Naive B cell (primary cell): ENCODE results near the gene ZBTB20. TPM values are rescaled to one million over a fixed set of nuclear protein-coding genes. Genes with fewer than 3 reads are reported as not detected.

Source experiments
- ATAC-seq, 2 donors: fragments of 150-1000 bp; cut with Tn5 transposase; 2 replicates each; pipeline ENCODE4 v1.10.0; 2021; ENCODE audit warnings: low read depth in 2 of 2, mild to moderate bottlenecking in 2 of 2, moderate library complexity in 2 of 2
- DNase-seq: peaks from one replicate; pipeline ENCODE4 v3.0.0; 2022
- H3K27ac Mint-ChIP-seq, 6 donors: one replicate each; pipeline ENCODE4 v1.8.0; 2020 to 2022; ENCODE audit warnings: mild to moderate bottlenecking in 6 of 6, mixed read lengths in 6 of 6, moderate library complexity in 5 of 6, inconsistent platforms in 2 of 6
- H3K27me3 Mint-ChIP-seq, 3 donors: one replicate each; pipeline ENCODE4 v1.8.0; 2021 to 2022; ENCODE audit warnings: mixed read lengths in 3 of 3, mild to moderate bottlenecking in 1 of 3
- H3K36me3 Mint-ChIP-seq, 2 donors: one replicate each; pipeline ENCODE4 v1.8.0; 2020 to 2022; ENCODE audit warnings: mixed read lengths in 2 of 2, inconsistent platforms in 1 of 2, mild to moderate bottlenecking in 1 of 2
- H3K4me1 Mint-ChIP-seq, 3 donors: one replicate each; pipeline ENCODE4 v1.8.0; 2020 to 2022; ENCODE audit warnings: mixed read lengths in 3 of 3, inconsistent platforms in 1 of 3, mild to moderate bottlenecking in 1 of 3, moderate library complexity in 1 of 3
- H3K4me3 Mint-ChIP-seq, 8 donors: one replicate each; pipeline ENCODE4 v1.8.0; 2020 to 2022; ENCODE audit warnings: mild to moderate bottlenecking in 8 of 8, mixed read lengths in 8 of 8, moderate library complexity in 8 of 8, inconsistent platforms in 2 of 8
- H3K9me3 Mint-ChIP-seq, 7 donors: one replicate each; pipeline ENCODE4 v1.8.0; 2020 to 2022; ENCODE audit warnings: mixed read lengths in 7 of 7, mild to moderate bottlenecking in 5 of 7, inconsistent platforms in 2 of 7, moderate library complexity in 1 of 7
- polyA plus RNA-seq, 6 donors: library from polyadenylated mRNA; unstranded; fragments of 300-500 nt; fragmentation: Illumina TruSeq; gene quantifications; one replicate each; pipeline ENCODE4 v1.2.3, GENCODE V29; 2021; ENCODE audit warnings: low read depth in 6 of 6

ZBTB20 gene
- polyA plus RNA-seq, 6 donors from 2014 or later: 20.4 to 38.5 (median 34.6) TPM

GRCh38 chr3:115021061-115021460, 126.0 kb downstream of the ZBTB20 start:
- Mint-ChIP-seq H3K36me3 (peaks cover 10 to 11% of the 10 kb centered on the region in 2 donors), H3K9me3 (peaks cover 0 to 14% (median 8%) of the 10 kb centered on the region in 7 donors), H3K4me1 (peaks cover 21 to 32% (median 30%) of the 10 kb centered on the region in 3 donors), H3K27ac (no peak overlapping the region), H3K27me3 (no peaks in the 10 kb centered on the region), H3K4me3 (no peak overlapping the region)
- DNase-seq: no peak
- no peak for ATAC-seq

GRCh38 chr3:115019900-115020299, 127.2 kb downstream of the ZBTB20 start:
- no peak overlapping the region for H3K27ac Mint-ChIP-seq
- no peaks in the 10 kb centered on the region for H3K27me3 Mint-ChIP-seq
- H3K36me3 Mint-ChIP-seq: peaks cover 10 to 18% of the 10 kb centered on the region in 2 donors
- ATAC-seq (peak; percentile 30 to 65), DNase-seq (no peak)
- H3K4me3 Mint-ChIP-seq: no peak overlapping the region
- H3K9me3 Mint-ChIP-seq: peaks cover 4 to 20% (median 14%) of the 10 kb centered on the region in 7 donors
- peaks cover 21 to 31% (median 30%) of the 10 kb centered on the region in 3 donors for H3K4me1 Mint-ChIP-seq

DNA sequence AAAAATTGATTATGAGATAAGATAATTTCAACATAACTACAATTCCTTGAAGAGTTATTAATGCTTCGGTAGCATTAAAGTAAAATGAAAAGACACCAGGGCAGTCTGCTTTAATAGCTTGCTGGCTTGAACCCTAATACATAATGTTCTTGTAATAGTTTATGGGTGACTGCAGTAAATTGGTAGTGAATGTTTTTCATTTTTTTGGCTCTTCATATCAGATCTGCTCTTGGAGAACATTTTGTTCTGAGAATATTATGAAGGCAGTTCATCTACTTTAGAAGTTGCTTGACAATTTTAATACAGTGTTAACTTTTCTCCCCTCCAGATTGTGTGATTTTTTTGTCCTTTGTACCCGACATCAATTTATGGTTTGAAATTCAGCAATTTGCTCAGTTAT, 128.4 kb downstream of the ZBTB20 start:
- Mint-ChIP-seq H3K4me1 (peaks cover 16 to 22% (median 20%) of the 10 kb centered on the region in 3 donors), H3K4me3 (no peak overlapping the region), H3K9me3 (peaks cover 4 to 20% (median 14%) of the 10 kb centered on the region in 7 donors), H3K27ac (peak overlapping the region in 1 of 6 donors; percentile 28), H3K36me3 (peaks cover 10 to 18% of the 10 kb centered on the region in 2 donors), H3K27me3 (no peaks in the 10 kb centered on the region)
- no peak for DNase-seq
- no peak for ATAC-seq

DNA sequence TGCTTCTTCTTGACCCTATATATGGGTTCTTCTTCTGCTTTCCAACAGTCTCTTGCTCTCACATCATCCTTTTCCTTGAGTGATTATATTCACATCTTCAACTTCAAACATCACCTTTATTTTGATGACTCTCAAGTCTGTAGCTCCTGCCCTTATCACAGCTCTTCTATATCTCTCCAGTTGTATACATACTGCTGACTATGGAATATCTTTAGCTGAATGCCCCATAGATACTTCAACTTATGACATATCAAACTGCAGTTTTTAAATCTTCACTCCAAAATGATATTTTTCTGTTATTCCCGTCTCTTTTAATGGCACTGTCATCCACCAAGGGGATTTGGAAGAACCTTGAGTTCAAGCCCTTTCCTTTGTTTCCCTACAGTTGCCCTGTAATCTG, 139.1 kb downstream of the ZBTB20 start:
- no peak overlapping the region for H3K4me3 Mint-ChIP-seq
- H3K9me3 Mint-ChIP-seq: peaks cover 0 to 8% (median 5%) of the 10 kb centered on the region in 7 donors
- H3K27ac Mint-ChIP-seq: peak overlapping the region in 2 of 6 donors; percentile 2 to 13
- no peak for DNase-seq
- no peaks in the 10 kb centered on the region for H3K27me3 Mint-ChIP-seq
- peaks cover 8 to 16% of the 10 kb centered on the region in 2 donors for H3K36me3 Mint-ChIP-seq
- H3K4me1 Mint-ChIP-seq: peaks cover 0 to 15% (median 0%) of the 10 kb centered on the region in 3 donors
- ATAC-seq: no peak

- Mint-ChIP-seq H3K4me3 (no peak overlapping the region), H3K36me3 (peaks cover 8 to 19% of the 10 kb centered on the region in 2 donors), H3K4me1 (peaks cover 0 to 8% (median 0%) of the 10 kb centered on the region in 3 donors), H3K27ac (no peak overlapping the region), H3K27me3 (no peaks in the 10 kb centered on the region), H3K9me3 (peaks cover 0 to 16% (median 3%) of the 10 kb centered on the region in 7 donors)
- no peak for DNase-seq
- ATAC-seq: no peak
These were observed 142.6 kb downstream of the ZBTB20 start for GRCh38 chr3:115004201-115005140.

- H3K36me3 Mint-ChIP-seq: peaks cover 19 to 30% of the 10 kb centered on the region in 2 donors
- no peak overlapping the region for H3K4me3 Mint-ChIP-seq
- H3K27ac Mint-ChIP-seq: peak overlapping the region in 2 of 6 donors; percentile 9 to 84
These were observed 148.0 kb downstream of the ZBTB20 start for GRCh38 chr3:114998971-114999579.

DNA sequence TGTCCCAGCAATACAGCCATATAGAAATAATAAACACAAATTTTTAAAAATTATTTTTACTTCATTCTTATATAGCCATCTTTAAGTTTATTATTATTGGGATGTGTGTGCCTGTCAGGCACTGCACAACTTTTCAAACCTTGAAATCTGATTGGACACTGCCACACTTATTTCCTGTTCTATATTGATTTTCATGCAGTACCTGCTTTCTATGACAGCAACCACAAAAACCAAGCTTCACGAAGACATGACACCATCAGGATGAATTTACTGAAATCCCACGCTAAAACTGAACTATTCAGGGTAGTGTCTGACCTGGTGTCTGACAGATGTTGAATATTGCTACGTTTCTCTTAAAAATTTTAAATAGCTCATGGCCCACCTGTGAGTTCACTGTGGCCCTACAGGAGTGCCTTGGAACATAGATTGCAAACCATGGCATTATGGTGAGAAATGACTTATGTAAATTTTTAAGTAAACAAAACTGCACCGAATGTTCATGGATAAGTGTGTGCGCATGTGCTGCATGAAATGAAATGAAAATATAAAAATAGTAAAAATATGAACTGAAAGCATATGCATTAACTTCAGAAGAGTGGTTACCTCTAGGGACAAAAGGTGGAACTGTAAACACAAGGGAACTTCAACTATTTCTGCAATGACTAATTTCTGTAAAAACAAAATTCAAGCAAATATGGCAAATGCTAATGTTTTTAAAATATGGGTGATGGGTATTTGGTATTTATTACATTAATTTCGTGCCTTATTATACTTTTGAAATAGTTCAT, 152.3 kb downstream of the ZBTB20 start:
- Mint-ChIP-seq H3K4me3 (no peak overlapping the region), H3K27me3 (no peaks in the 10 kb centered on the region), H3K4me1 (peaks cover 0 to 7% (median 6%) of the 10 kb centered on the region in 3 donors), H3K27ac (no peak overlapping the region), H3K36me3 (peaks cover 20 to 34% of the 10 kb centered on the region in 2 donors), H3K9me3 (peaks cover 3 to 18% (median 10%) of the 10 kb centered on the region in 7 donors)
- DNase-seq (no peak), ATAC-seq (no peak)

More at GRCh38 chr3:114998971-114999579, 148.0 kb downstream of the ZBTB20 start:
- Mint-ChIP-seq H3K4me1 (peaks cover 0 to 7% (median 6%) of the 10 kb centered on the region in 3 donors), H3K9me3 (peaks cover 6 to 28% (median 9%) of the 10 kb centered on the region in 7 donors), H3K27me3 (no peaks in the 10 kb centered on the region)
- DNase-seq: no peak
- ATAC-seq: no peak

GRCh38 chr3:114985776-114986175, 161.3 kb downstream of the ZBTB20 start:
- Mint-ChIP-seq H3K9me3 (peaks cover 0 to 7% (median 3%) of the 10 kb centered on the region in 7 donors), H3K4me1 (peaks cover 0 to 7% (median 0%) of the 10 kb centered on the region in 3 donors), H3K4me3 (no peak overlapping the region), H3K36me3 (peaks cover 0 to 1% of the 10 kb centered on the region in 2 donors), H3K27ac (no peak overlapping the region), H3K27me3 (no peaks in the 10 kb centered on the region)
- DNase-seq (no peak), ATAC-seq (no peak)

DNA sequence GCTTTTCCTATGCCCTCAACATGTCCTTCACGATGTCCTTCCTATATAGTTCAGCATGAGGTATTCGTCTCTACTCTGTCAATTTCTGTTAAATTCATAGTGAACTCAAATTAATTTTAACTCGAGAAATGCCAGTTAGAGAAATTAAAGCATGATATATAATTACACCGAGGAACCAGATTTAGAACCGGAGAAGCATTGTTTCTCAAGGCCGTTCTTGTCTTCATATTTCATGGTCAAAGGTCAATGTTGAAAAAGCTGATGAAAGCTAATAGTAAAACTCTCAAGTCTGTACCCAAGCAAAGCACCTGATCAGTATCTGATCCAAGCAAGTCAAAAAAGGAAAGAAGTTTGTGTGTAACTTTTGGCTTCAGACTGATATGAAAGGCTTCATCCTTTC, 163.8 kb downstream of the ZBTB20 start:
- Mint-ChIP-seq H3K4me3 (no peak overlapping the region), H3K27me3 (no peaks in the 10 kb centered on the region), H3K9me3 (no peaks in the 10 kb centered on the region), H3K27ac (no peak overlapping the region), H3K4me1 (peaks cover 0 to 7% (median 0%) of the 10 kb centered on the region in 3 donors), H3K36me3 (no peaks in the 10 kb centered on the region)
- DNase-seq (no peak), ATAC-seq (no peak)

GRCh38 chr3:114974387-114974786, 172.7 kb downstream of the ZBTB20 start:
- Mint-ChIP-seq H3K36me3 (peaks cover 15 to 34% of the 10 kb centered on the region in 2 donors), H3K4me1 (peaks cover 0 to 6% (median 5%) of the 10 kb centered on the region in 3 donors), H3K9me3 (peaks cover 0 to 2% (median 0%) of the 10 kb centered on the region in 7 donors), H3K4me3 (no peak overlapping the region), H3K27ac (no peak overlapping the region), H3K27me3 (no peaks in the 10 kb centered on the region)
- no peak for ATAC-seq
- no peak for DNase-seq

DNA sequence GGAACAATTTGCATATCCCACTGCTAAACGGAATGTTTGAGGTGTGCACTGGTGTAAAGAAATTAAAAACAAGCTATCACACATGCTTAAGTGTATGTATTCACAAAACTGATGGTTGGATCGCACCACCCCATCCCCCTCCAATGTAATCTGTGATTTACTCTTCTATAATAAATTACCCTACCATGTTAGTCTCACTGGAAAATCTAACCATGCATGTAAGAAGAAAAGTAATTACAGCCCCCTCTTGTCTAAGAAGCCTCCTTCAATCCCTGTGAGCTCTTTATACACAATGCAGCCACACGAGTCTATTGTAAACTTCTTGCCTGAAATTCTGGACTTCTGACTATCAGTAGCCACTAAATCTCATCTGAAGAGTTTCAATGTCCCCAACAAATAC, 173.6 kb downstream of the ZBTB20 start:
- Mint-ChIP-seq H3K27ac (peak overlapping the region in 1 of 6 donors; percentile 69), H3K36me3 (peaks cover 15 to 34% of the 10 kb centered on the region in 2 donors), H3K4me3 (no peak overlapping the region), H3K9me3 (peaks cover 0 to 2% (median 0%) of the 10 kb centered on the region in 7 donors), H3K27me3 (no peaks in the 10 kb centered on the region), H3K4me1 (peaks cover 0 to 6% (median 5%) of the 10 kb centered on the region in 3 donors)
- DNase-seq (no peak), ATAC-seq (no peak)

- no peak for ATAC-seq
- no peak overlapping the region for H3K27ac Mint-ChIP-seq
- DNase-seq: no peak
- no peaks in the 10 kb centered on the region for H3K9me3 Mint-ChIP-seq
- H3K36me3 Mint-ChIP-seq: peaks cover 15 to 22% of the 10 kb centered on the region in 2 donors
- no peaks in the 10 kb centered on the region for H3K4me1 Mint-ChIP-seq
- no peak overlapping the region for H3K4me3 Mint-ChIP-seq
- no peaks in the 10 kb centered on the region for H3K27me3 Mint-ChIP-seq
These were observed 179.9 kb downstream of the ZBTB20 start for GRCh38 chr3:114967168-114967567.

GRCh38 chr3:114962189-114962588, 184.9 kb downstream of the ZBTB20 start:
- peaks cover 7 to 30% of the 10 kb centered on the region in 2 donors for H3K36me3 Mint-ChIP-seq
- H3K9me3 Mint-ChIP-seq: no peaks in the 10 kb centered on the region
- H3K4me3 Mint-ChIP-seq: no peak overlapping the region
- H3K27me3 Mint-ChIP-seq: no peaks in the 10 kb centered on the region
- no peak for DNase-seq
- peaks cover 5 to 15% (median 10%) of the 10 kb centered on the region in 3 donors for H3K4me1 Mint-ChIP-seq
- no peak for ATAC-seq
- H3K27ac Mint-ChIP-seq: no peak overlapping the region
